Keratinocyte (primary cell): Measurements from ENCODE around the gene C6orf47. TPM values are rescaled to one million over a fixed set of nuclear protein-coding genes. Genes with fewer than 3 reads are reported as not detected.

Experiments
- DNase-seq: peaks from one replicate; pipeline ENCODE4 v3.0.0-alpha.2; 2011; ENCODE audit warnings: low read depth, missing footprints, low spot score
- FAIRE-seq: peaks from 2 replicates; lab custom pipeline; 2011; peaks lifted over from hg19 to GRCh38; lab: Jason Lieb, UNC
- H2AFZ ChIP-seq: 2 replicates; pipeline ENCODE4 v1.6.0; 2012; ENCODE audit warnings: low read length, control low read depth, inconsistent platforms; ENCODE audit not compliant: control insufficient read depth
- H3K27ac ChIP-seq: 2 replicates; pipeline ENCODE4 v1.5.1; 2011; ENCODE audit warnings: low read length; ENCODE audit not compliant: control insufficient read depth, insufficient read depth
- H3K27me3 ChIP-seq: 3 replicates; pipeline ENCODE4 v1.6.0; 2011; ENCODE audit warnings: low read length; ENCODE audit not compliant: control insufficient read depth, insufficient read depth; ENCODE audit errors: extremely low read depth
- H3K36me3 ChIP-seq, 2 experiments: 2 replicates in 1 of 2; 3 replicates in 1 of 2; pipeline ENCODE4 v1.5.1; 2011; ENCODE audit warnings: low read length in 2 of 2, mild to moderate bottlenecking in 1 of 2; ENCODE audit not compliant: control insufficient read depth in 2 of 2, insufficient read depth in 2 of 2; ENCODE audit errors: extremely low read depth in 1 of 2
- H3K4me1 ChIP-seq: 3 replicates; pipeline ENCODE4 v1.5.1; 2011; ENCODE audit warnings: low read length; ENCODE audit not compliant: control insufficient read depth, insufficient read depth; ENCODE audit errors: extremely low read depth
- H3K4me2 ChIP-seq: 3 replicates; pipeline ENCODE4 v1.6.0; 2011; ENCODE audit warnings: low read depth, low read length; ENCODE audit not compliant: control insufficient read depth, insufficient read depth; ENCODE audit errors: extremely low read depth
- H3K4me3 ChIP-seq, 3 experiments: fragments of 200-600 bp in 1 of 3; sonication (generic) in 1 of 3; 2 replicates in 2 of 3; 3 replicates in 1 of 3; pipeline ENCODE4 v1.5.1; 2011 to 2016; ENCODE audit warnings: low read length in 3 of 3, mild to moderate bottlenecking in 3 of 3, control low read depth in 2 of 3, inconsistent platforms in 1 of 3, low read depth in 1 of 3, mixed read lengths in 1 of 3, mixed run types in 1 of 3, moderate library complexity in 1 of 3; ENCODE audit not compliant: control insufficient read depth in 2 of 3, insufficient read depth in 2 of 3; ENCODE audit errors: extremely low read depth in 1 of 3
- H3K79me2 ChIP-seq: 2 replicates; pipeline ENCODE4 v1.6.0; 2012; ENCODE audit warnings: low read length; ENCODE audit not compliant: control insufficient read depth, insufficient read depth
- H3K9ac ChIP-seq: 3 replicates; pipeline ENCODE4 v1.6.0; 2011; ENCODE audit warnings: low read length; ENCODE audit not compliant: control insufficient read depth, insufficient read depth; ENCODE audit errors: extremely low read depth
- H3K9me1 ChIP-seq: 3 replicates; pipeline ENCODE4 v1.6.0; 2011; ENCODE audit warnings: low read length; ENCODE audit not compliant: control insufficient read depth, insufficient read depth; ENCODE audit errors: extremely low read depth
- H3K9me3 ChIP-seq: 2 replicates; pipeline ENCODE4 v1.5.1; 2012; ENCODE audit warnings: low read depth, low read length; ENCODE audit not compliant: control insufficient read depth
- H4K20me1 ChIP-seq: 3 replicates; pipeline ENCODE4 v1.6.0; 2011; ENCODE audit warnings: low read length; ENCODE audit not compliant: control insufficient read depth, insufficient read depth; ENCODE audit errors: extremely low read depth
- CTCF ChIP-seq, 3 experiments: IDR thresholded peaks in 1 of 3; conservative IDR thresholded peaks in 1 of 3; optimal IDR thresholded peaks in 1 of 3; 2 replicates in 2 of 3; 3 replicates in 1 of 3; pipeline versions ENCODE3 to v1.5.1; 2011; ENCODE audit warnings: low read length in 3 of 3, mild to moderate bottlenecking in 3 of 3, moderate library complexity in 2 of 3, control low read depth in 1 of 3, inconsistent platforms in 1 of 3; ENCODE audit not compliant: insufficient read depth in 2 of 3; ENCODE audit errors: extremely low read depth in 1 of 3
- EZH2 ChIP-seq: IDR thresholded peaks from one replicate; pipeline ENCODE4 v1.6.1; 2012; ENCODE audit warnings: inconsistent platforms, mild to moderate bottlenecking, low read length, moderate library complexity
- dilution Hi-C: fragments of 300-500 bp; cut with MboI; formaldehyde crosslinking; loops from one replicate; pipeline ENCODE4 v1.7.0; 2020; ENCODE audit warnings: low sequenced_read_pairs; ENCODE audit not compliant: extremely low pct_ligation_motif_present
- polyA plus RNA-seq, 5 experiments: library from polyadenylated mRNA; depleted of rRNA in 3 of 5; stranded (reverse) in 3 of 5; stranded (forward) in 1 of 5; unstranded in 1 of 5; fragments of >200 nt; gene quantifications; 1 replicate in 1 of 5; 2 replicates in 3 of 5; 3 replicates in 1 of 5; pipeline versions ENCODE4 v1.2.1 to v1.2.3, GENCODE V29; 2011 to 2012; ENCODE audit warnings: missing spikeins in 2 of 5, low read depth in 1 of 5, low replicate concordance in 1 of 5

The C6orf47 gene
- polyA plus RNA-seq, 1 donor (not counting 4 experiments of a cell fraction or from before 2014, with no cell fraction given): 7.9 TPM

- dilution Hi-C loops: no loop called here
- DNase-seq: no peak
- TF ChIP-seq CTCF (optimal IDR thresholded peaks at IDR 0.05 in 1 of 3, IDR thresholded peaks at IDR 0.05 in 1 of 3, conservative IDR thresholded peaks at IDR 0.05 in 1 of 3; ENCODE audit: extremely low read depth in 1 of 3, insufficient read depth in 2 of 3, low read length in 3 of 3): no peak
- TF ChIP-seq EZH2: no peak
- Histone ChIP-seq H4K20me1 (peaks cover 4% of the 10 kb centered on the region), H3K4me2 (peak overlapping the region; percentile 99), H3K9me1 (no peaks in the 10 kb centered on the region), H3K36me3 (peaks cover 14 to 28% of the 10 kb centered on the region in 2 experiments), H3K79me2 (peaks cover 41% of the 10 kb centered on the region), H3K27me3 (no peaks in the 10 kb centered on the region), H3K4me1 (peaks cover 12% of the 10 kb centered on the region), H3K9ac (peak overlapping the region; percentile 99), H3K27ac (peak overlapping the region; percentile 100), H3K4me3 (peak overlapping the region; percentile 62 to 96 (median 96)), H3K9me3 (no peaks in the 10 kb centered on the region), H2AFZ (peak overlapping the region; percentile 94)
- peak; percentile 17 for FAIRE-seq
Measured at GRCh38 chr6:31651602-31652191, 8.9 kb downstream of the C6orf47 start.

DNA sequence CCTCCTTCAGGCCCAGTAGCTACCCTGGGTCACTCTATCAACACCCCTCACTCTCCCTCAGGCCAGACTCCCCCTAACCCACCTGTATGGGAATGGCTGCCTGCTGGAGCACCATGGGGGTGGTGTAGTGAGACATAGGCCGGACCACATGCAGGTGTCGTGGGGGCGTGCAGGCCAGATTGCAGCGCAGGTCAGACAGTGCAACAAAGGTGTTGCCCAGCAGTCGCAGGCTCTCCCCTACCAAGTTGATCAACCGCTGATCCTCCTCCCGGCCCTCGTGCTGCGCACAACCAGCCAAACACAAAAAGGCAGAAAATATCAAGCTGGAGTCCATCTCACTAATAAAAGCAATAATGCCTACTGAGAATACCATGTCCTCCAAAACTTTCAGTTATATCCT, 15.3 kb downstream of the C6orf47 start:
- Histone ChIP-seq H3K27me3 (no peaks in the 10 kb centered on the region), H3K9ac (no peak overlapping the region), H4K20me1 (peaks cover 4% of the 10 kb centered on the region), H3K4me1 (no peaks in the 10 kb centered on the region), H3K4me3 (no peak overlapping the region), H3K27ac (no peak overlapping the region), H3K9me1 (no peaks in the 10 kb centered on the region), H2AFZ (no peak overlapping the region), H3K36me3 (peaks cover 48 to 68% of the 10 kb centered on the region in 2 experiments), H3K4me2 (no peak overlapping the region), H3K9me3 (no peaks in the 10 kb centered on the region), H3K79me2 (peaks cover 19% of the 10 kb centered on the region)
- no peak for FAIRE-seq
- DNase-seq: no peak
- dilution Hi-C loops: no loop called here
- TF ChIP-seq CTCF (optimal IDR thresholded peaks at IDR 0.05 in 1 of 3, IDR thresholded peaks at IDR 0.05 in 1 of 3, conservative IDR thresholded peaks at IDR 0.05 in 1 of 3; ENCODE audit: extremely low read depth in 1 of 3, insufficient read depth in 2 of 3, low read length in 3 of 3) (no peak), EZH2 (no peak)
